ENCODE data around the gene EFNA2.

Gene EFNA2

DNA sequence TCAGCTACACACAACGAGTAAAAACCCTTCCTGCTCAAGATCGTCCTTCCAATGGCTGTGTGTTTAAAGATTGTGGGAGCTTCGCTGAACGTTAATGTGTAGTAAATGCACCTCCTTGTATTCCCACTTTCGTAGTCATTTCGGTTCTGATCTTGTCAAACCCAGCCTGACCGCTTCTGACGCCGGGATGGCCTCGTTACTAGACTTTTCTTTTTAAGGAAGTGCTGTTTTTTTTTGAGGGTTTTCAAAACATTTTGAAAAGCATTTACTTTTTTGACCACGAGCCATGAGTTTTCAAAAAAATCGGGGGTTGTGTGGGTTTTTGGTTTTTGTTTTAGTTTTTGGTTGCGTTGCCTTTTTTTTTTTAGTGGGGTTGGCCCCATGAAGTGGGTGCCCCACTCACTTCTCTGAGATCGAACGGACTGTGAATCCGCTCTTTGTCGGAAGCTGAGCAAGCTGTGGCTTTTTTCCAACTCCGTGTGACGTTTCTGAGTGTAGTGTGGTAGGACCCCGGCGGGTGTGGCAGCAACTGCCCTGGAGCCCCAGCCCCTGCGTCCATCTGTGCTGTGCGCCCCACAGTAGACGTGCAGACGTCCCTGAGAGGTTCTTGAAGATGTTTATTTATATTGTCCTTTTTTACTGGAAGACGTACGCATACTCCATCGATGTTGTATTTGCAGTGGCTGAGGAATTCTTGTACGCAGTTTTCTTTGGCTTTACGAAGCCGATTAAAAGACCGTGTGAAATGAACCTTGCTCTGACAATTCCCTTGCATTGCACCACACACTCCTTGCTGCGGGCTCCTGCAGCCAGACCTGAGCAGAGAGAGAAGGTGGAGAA, 13.0 kb upstream of the EFNA2 start:
- no peak for DNase-seq

DNA sequence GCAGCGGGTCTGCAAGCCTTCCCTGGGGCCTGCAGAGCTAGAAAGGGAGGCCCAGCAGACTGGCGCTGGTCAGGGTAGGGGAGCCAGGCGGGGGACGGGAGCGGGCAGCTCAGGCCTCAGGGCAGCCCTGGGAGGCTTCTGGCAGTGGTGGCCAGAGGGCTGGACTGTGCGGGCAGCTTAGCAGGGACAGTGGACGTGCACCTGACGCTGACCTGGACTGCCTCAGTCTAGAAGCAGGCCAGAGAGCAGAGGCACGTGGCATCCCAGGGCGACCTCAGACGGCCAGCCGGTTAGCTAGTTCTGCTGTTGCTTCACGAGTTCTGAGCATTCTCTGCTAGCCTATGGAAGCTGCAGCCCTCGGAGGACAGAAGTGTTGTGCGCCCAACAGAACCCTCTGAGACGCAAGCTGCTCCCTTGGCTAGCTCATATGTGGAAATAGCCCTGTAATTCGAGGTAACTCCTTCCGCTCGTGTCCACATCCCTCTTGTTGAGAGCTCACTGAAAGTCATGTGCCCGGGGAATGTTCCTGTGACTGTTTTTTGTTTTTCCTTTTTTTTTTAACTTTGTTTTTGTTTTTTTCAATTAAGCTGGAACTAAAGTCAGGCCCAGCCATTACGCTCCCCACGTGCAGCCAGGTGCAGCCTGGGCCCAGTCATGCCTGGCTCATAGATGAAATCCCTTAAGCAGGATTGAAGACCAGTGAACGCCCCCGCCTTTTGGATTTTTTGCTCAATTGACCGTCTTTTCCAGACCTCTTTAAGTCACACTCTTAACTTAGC, 12.2 kb upstream of the EFNA2 start:
- no peak for DNase-seq

DNA sequence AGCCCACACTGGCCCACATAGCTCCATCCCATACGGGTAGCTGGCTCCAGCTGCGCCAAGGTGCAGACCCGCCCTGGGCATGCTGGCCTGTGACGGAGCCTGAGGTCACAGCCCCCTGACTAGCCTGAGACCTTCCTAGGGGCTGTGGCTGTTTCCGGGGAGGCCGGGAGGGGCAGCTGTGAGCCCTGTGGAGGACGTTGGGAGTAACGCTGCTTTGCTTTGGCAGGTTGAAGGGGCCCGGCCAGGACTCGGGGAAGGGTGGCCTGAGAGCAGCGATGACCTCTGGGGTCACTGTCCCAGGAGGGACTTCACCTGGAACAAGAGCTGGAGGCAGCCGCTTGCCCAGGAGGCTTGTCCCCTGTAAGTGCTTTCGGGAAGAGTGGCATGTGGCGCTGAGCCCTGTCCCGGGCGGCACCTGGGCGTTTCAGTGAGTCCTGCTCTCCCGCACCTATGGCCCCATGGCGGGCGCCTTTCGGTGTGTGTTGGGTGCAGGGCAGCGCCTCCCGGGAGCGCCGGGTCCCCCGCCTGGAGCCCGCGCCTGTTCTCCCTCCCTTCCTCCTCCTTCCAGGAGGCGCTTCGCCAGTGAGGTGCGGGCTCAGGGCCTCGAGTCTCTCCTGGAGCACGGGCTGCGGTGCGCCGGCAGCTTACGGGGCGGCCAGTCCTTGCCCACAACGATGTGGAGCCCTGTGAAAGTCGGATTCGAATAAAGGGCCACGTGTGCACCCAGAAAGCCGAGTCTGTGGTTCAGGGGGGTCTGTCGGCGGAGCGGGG, 11.4 kb upstream of the EFNA2 start:
- no peak for DNase-seq

DNA sequence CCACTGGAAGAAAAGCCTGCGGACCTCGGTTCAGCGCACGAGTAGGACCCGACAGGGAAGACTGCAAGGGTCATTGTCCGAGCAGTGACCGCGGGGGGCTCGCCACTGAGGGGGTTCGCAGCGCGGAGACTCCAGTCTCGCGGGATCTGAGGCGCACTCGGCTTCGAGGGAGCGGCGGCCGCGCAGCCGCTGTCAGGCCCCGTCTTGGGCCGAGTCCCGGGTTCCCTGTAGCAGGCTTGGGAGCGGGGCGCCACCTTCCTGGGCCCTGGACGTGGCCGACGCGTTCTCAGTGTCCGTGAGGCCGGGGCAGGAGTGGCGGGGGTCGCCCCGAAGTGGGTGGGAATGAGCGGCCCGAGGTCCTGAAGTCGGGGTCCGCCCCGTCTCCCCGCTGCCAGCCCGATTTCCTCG, 10.8 kb upstream of the EFNA2 start:
- no peak for DNase-seq

DNA sequence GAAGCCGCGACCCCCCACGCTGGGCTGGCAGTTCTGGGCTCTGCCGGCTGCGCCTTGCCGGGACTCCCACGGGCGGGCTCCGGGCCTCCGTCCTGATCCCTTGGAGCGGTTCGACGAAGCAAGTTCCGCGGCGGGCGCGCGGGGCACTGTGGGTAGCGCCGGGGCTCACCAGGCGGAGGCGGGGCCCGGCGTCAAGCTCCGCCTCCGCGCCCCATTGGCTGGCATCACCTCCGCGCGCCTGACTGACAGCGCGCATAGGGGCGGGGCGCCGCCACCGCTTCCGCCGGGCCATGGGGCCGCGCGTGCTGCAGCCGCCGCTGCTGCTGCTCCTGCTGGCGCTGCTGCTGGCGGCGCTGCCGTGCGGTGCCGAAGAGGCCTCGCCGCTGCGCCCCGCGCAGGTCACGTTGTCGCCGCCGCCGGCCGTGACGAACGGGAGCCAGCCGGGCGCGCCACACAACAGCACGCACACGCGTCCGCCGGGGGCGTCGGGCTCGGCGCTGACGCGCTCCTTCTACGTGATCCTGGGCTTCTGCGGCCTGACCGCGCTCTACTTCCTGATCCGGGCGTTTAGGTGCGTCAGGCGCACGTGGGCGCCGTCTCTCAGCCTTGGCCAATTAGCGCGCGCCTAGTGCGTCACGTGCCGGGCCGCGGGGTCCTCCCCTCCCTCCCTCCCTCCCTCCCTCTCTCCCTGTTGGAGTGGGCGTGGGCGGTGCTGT, 10.3 kb upstream of the EFNA2 start, which contains the start of gene FAM174C:
Gene FAM174C, plus strand, starts transcription at position 271 of the 716 bp plus-strand sequence. Its CDS starts 20 bp downstream, at position 291.
- DNase-seq, result peak; percentile 85 to 92

DNA sequence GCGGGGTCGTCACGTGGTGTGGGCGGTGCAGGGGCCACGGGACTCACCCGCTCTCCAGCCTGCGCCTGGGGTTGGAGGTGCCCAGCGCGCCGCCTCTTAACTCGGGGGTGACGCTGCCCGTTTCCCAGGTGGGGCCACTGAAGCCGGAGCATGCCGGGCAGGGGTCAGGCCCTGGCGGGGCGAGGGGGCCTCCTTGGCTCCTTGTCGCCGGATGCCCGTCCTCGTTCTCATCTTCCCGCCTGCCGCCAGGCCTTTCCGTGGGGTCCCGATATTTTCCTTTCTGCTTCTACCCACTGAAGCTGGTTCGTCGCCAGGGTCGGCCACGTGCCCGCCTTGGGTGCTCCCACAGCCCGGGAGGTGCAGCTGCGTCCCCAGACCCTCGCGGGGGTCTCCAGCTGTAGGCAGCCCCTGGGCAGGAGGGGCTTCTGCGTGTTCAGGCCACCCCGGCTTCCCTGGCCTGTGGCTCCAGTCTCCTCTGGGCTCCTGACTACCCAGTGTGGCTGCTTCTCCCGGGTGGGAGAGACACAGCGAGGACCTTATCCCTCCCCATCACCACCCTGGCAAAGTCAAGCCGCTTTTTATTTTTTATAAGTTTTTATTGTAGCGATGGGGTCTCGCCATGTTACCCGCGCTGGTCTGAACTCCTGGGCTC, 9.6 kb upstream of the EFNA2 start:
- DNase-seq, result no peak

DNA sequence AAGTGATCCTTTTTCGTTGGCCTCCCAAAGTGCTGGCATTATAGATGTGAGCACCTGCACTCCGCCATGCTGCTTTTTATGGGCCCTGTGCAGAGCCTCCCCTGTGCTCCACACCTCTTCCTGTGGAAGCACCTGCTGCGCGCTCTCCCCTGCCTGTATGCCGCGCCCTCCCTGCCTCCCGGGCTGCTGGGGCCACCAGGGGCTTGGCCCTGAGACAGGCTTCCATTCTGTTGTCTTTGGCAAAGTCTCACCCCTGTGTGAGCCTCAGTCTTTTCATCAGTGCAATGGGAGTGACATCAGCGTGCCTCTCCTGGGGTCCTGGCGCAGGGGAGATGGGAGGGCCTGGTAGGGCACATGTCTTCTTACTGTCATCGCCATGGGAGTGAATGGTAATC, 9.0 kb upstream of the EFNA2 start:
- DNase-seq, result no peak

DNA sequence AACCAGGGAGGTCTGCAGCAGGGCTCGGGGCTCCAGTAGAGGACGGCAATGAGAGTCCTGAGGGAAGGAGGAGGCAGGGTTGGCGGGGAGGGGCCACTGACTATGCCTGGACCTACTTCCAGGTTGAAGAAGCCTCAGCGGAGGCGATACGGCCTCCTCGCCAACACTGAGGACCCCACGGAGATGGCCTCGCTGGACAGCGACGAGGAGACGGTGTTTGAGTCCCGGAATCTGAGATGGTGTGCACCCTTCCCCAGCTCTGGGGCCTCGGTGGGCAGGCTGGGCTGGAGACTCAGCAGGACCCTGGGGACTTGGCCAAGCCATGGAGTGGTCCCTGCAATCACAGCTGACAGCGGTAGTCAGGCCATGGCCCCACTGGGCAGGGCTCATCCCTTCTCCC, 8.6 kb upstream of the EFNA2 start:
- no peak for DNase-seq

DNA sequence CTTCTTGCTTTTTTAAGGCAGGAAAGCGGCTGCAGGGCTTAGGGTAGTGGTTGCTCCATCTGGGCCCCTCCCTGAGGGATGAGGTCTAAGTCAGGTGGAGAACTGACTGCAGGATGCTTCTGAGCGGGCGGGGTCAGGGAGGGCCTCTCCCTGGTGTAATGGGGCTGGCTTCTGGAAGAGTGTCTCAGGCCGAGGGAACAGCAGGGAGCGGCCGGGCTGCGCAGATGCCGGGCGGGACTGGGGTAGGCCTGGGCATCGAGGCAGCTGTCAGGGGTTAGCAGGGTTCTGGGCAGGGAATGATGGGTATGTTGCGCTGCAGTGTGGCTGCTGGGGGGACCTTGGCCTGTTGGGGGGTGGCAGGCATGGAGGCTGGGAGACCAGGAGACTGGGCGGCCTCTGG, 7.6 kb upstream of the EFNA2 start:
- DNase-seq, result no peak

DNA sequence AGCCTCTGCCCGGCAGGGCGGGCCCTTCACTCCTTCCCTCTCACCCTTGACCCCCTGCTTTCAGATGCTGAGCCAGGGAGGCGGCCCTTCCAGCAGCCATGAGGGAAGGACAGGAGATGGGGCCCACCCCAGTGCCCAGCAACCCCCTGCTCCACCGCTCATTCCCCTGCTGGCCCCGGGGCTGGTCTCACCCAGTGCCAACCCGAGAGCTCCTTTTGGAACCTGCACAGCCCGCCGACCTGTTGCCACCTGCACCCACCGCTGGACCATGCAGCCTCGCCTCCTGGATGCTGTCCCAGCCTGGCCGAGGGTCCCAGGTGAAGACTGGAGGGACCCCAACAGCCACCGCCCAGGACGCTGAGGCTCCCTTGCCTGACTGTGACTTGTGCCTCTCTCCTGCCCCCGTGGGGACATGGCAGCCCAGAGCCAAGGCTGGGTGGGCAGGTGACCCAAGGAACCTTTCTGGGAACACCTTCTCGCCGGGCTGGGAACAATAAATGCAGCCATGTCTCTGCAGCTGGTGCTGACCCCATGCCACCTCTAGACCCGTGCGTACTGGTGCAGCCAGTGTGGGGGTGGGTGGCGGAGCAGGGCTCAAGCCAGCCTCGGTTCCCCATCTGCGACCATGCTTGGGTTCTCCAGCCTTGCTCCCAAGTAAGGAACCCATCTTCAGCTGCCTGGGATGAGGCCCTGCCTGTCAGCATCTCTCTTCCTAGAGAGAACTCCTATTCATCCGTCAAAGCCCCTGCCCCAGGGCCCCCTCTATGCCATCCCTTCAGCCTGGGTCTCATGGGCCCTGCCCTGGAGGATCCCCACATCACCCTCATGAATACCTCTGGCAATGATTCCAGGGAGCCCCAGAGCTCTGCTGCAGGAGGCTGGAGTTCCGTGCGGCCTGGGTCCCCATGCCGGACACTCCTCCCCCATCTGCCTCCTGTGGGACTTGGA, 6.7 kb upstream of the EFNA2 start:
- DNase-seq, result no peak

DNA sequence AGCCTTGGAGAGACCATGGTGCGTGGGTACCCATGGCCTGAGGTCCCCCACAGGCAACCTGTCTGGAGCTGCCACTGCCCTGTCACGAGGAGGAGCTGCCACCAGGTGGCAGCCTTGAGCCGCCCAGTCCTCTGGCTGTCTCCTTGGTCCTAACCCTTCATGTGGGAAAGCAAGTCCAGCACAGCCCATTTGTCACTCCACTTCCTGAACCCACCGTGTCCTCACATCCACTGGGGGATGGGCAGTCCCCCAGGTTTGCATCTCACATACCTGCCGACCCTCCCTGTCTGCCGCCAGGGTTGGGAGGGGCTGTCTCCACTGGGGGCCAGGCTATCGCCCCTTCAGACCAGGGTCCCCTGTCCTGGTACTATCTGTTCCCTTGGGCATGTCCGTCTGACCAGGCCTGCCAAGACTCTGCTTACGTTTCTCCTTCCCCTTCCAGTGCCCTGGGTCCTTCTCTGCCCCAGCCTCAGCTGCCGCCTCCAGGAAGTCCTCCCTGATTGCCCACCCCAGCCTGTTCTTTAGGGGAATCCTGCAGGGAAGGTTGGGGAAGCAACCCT, 5.8 kb upstream of the EFNA2 start:
- DNase-seq, result peak; percentile 32 to 67

DNA sequence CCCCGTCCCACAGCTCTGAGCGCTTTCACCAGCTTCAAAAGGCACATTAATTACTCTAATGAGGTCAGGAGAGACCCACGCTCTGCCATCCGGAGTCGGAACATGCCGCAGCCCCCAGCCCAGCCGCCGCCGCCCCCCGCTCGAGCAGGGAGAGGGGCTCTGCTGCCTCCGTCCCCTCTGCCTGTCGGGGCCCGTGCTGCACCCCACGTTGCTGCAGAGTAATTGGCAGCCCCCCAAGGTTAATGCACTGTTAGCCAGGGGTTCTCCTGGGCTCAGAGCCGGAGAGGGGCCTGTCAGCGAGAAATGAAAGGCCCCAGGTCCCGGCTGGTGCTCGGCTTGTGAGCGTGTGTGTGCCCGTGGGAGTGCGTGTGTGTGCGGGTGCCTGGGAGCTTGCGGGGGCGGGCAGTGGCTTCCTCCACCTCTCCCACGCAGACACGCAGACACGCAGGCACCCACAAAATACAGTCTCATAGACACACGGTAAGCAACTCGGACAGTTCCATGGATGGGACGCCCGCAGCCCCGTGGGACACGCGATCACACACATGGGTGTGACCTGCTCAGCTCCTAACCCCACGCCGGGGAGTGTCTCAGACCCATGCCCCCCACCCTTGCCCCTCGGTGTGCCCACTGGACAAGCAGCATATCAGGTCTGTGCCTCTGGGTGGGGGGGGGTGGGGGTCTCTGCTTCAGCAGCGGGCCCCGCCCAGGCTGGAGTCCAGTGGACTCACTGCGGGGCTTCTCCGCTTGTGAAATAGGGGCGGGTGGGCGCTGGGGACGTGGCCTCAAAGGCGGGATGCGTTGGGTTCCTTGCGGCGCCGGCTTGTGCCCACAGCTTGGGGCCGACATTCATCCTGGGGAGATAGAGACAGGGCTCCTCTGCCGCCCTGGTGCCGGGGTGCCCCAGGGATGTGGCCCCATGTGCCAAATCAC, 4.8 kb upstream of the EFNA2 start:
- no peak for DNase-seq

DNA sequence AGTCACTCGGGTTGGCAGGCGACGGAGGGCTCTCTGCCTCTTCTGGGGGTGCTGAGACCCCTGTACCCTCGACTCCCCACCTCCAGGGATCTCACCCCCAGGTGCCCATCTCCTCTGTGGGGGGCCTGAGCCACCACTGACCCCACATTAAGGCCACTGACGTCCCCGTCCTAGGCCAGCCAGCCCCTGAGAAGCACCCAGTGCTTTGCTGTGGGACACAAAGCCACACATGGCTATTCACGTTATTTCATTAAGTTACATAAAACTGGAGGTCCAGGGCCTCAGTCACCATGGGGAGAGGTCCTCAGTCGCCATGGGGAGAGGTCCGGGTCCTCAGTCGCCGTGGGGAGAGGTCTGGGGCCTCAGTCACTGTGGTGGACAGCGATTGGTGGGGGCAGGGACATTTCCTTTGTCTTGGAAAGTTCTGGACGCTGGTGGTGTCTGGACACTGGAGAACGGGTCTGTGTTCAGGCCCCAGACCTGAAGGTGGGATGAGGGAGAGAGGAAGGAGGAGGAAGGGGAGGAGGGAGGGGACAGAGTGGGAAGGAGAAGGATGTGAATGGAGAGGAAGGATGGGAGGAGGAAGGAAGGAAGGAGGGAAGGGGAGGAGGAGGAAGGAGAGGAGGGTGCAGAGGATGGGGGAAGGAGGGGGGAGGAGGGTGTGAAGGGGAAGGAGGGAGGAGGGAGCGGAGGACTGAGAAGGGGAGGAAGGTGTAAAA, 3.9 kb upstream of the EFNA2 start:
- no peak for DNase-seq

DNA sequence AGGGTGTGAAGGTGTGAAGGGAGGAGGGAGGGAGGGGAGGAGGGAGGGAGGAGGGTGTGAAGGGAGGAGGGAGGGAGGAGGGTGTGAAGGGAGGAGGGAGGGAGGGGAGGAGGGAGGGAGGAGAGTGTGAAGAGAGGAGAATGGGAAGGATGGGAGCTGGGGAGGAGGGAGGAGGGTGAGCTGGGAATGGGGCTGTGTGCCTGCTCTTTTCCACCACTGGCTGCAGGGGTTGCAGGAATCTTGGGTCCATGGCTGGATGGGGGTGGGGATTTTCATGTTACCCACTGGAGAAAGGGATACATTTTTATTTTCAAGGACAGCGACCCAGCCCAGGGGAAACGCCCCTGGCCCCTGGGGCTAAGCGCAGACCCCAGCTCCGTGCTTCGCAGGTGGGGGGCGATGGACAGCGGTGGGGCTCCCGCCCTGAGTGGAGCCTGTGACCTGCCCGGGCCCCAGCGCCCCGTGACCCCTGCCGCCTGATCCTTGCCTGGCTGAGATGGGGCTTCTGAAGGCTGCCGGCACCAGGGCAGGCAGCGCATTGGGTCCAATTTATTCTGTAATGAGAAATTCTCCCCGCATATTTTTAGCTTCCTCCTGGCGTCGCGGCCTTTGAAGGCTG, 3.0 kb upstream of the EFNA2 start:
- DNase-seq, result no peak

DNA sequence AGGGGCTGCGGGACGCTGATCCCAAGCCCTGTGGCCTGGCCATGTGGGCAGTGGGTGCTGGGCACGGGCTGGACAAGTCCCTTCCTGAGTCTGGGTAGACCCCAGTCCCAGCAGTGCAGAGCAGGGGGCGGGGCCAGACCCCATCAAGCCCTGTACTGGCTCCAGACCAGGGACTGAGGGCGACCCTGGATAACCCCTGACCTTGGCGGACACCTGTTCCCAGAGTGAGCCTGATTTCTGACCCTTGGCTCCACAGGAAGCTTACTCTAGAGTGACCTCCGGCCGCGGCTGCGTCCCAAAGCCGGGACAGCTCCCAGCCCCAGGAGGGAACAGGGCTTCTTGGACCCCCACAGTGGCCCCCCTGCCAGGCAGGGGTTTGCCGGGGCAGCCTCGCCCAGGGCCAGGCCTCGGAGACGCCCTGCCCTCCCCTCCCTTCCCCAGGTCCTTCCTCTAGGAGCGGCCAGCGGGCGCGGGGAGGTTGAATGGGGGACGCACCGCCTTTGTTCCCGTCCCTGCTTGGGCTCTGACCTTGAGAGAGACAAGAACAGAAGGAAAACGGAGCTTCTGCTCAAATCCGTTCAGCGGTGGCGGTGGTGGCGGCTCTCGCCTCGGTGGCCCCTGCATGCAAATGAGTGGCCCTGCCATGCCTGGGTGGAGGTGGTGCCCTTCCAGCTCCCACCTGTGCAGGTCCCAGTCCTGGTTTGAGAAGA, 2.3 kb upstream of the EFNA2 start:
- DNase-seq, result no peak

DNA sequence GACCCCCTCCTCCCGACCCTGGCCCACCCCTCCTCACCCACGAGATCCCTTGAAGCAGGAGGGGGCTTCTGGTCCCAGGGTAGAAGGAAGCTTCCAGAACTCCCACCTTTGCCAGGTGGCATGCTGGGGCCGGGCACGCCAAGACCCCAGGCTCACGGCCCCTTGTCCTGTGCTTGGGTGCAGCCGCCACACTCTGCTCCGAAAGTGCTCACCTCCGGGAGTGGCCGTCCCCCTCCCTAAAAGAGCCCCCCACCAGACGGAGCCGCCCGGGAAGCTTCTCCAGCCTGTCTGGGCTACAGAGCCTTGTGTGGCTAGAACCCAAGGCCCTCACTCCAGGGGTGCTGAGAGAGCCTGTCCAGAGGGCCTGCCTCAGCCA, 1.8 kb upstream of the EFNA2 start:
- DNase-seq, result no peak

DNA sequence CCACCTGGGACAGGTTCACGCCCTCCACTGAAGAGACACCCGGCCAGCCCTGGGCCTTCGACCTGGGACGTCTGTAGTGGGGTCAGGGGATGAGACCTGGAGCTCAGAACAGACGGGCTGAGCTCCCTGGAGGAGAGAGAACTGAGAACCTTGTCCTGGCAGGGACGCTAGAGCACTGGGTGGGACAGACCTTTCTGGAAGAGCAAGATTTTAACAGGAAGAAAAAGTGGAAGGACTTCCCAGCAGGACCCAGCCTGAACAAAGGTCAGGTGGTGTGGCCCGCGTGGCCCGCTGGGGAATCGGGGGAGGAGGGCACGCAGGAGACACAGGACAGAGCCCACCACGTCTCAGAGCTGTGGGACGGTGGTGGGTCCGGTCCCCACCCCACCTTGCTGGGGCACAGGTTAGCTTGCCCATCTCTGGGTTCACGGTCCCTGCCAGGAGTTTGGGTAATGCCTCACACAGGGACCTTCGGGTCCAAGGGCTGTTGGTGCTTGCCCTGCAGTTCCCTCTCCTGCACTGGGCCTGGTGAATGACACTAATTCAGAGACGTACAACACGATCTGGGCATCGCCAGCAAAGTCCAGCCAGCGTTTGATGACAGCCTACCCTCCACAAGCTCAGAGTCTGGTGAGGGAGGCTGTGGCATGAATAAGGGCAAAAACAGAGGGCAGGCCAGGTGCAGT, 1.2 kb upstream of the EFNA2 start:
- DNase-seq, result no peak
